NCI-H1930 (cell line): ENCODE results near the gene PRSS22.

Experiments used
- DNase-seq, 2 experiments: peaks; one replicate each; lab custom pipeline; 2025; lab: John Stamatoyannopoulos, UW

Gene PRSS22

GRCh38 chr16:2852731-2853507 lies 5.1 kb downstream of the PRSS22 start:
- DNase-seq, result no peak

- DNase-seq, result no peak
These were observed 5.8 kb downstream of the PRSS22 start for GRCh38 chr16:2852003-2852730.

- DNase-seq, result no peak
These were observed 8.8 kb downstream of the PRSS22 start for GRCh38 chr16:2848933-2849725.

GRCh38 chr16:2846511-2847310 lies 11.3 kb downstream of the PRSS22 start:
- DNase-seq, result no peak

- no peak for DNase-seq
These were observed 12.9 kb downstream of the PRSS22 start for GRCh38 chr16:2845116-2845515.

- DNase-seq, result no peak
These were observed 14.4 kb downstream of the PRSS22 start for GRCh38 chr16:2843526-2843925.

GRCh38 chr16:2842340-2843000 lies 15.5 kb downstream of the PRSS22 start:
- DNase-seq, result peak; percentile 99

GRCh38 chr16:2841606-2842339 lies 16.2 kb downstream of the PRSS22 start:
- no peak for DNase-seq

GRCh38 chr16:2840914-2841313 lies 17.1 kb downstream of the PRSS22 start:
- DNase-seq, result no peak

- DNase-seq, result no peak
These were observed 18.1 kb downstream of the PRSS22 start for GRCh38 chr16:2839650-2840450.

- peak; percentile 32 to 71 for DNase-seq
These were observed 19.0 kb downstream of the PRSS22 start for GRCh38 chr16:2838928-2839327.

GRCh38 chr16:2836646-2837508 lies 21.1 kb downstream of the PRSS22 start:
- no peak for DNase-seq

- no peak for DNase-seq
These were observed 22.1 kb downstream of the PRSS22 start for GRCh38 chr16:2835638-2836493.

GRCh38 chr16:2834968-2835367 lies 23.0 kb downstream of the PRSS22 start:
- no peak for DNase-seq

- no peak for DNase-seq
These were observed 24.2 kb downstream of the PRSS22 start for GRCh38 chr16:2833776-2834175.

GRCh38 chr16:2831203-2831602 lies 26.8 kb downstream of the PRSS22 start:
- no peak for DNase-seq

GRCh38 chr16:2830355-2830695 lies 27.6 kb downstream of the PRSS22 start:
- no peak for DNase-seq
